ENCODE measurements around the gene LSM14B.
A peak's percentile ranks its signal among the peaks of the same experiment; 100 is the strongest.

LSM14B gene

GRCh38 chr20:62120365-62120762 is 1.9 kb upstream of the LSM14B start:
- Histone ChIP-seq H3K27ac (ENCODE audit: low read depth, low read length, poor library complexity, severe bottlenecking) (no peak overlapping the region), H3K9me3 (ENCODE audit: low read length) (no peaks in the 10 kb centered on the region), H4K20me1 (ENCODE audit: insufficient read depth, low read length) (no peaks in the 10 kb centered on the region), H3K4me3 (ENCODE audit: low read depth, low read length, poor library complexity, severe bottlenecking) (no peak overlapping the region), H3K79me2 (ENCODE audit: insufficient read depth, low read length) (no peaks in the 10 kb centered on the region), H3K36me3 (ENCODE audit: insufficient read depth, low read length) (peaks cover 15% of the 10 kb centered on the region; the same call in 1 of the 2 replicates), H3K4me1 (ENCODE audit: insufficient read depth, low read length, severe bottlenecking) (peaks cover 20% of the 10 kb centered on the region), H3K9ac (ENCODE audit: low read length) (no peak overlapping the region), H3K4me2 (ENCODE audit: low read length) (no peak overlapping the region), H2AFZ (ENCODE audit: low read length) (no peak overlapping the region), H3K9me2 (ENCODE audit: low read depth, low read length) (no peaks in the 10 kb centered on the region), H3F3A (ENCODE audit: insufficient read depth, low read length) (no peaks in the 10 kb centered on the region), H3K27me3 (ENCODE audit: insufficient read depth, low read length) (peaks cover 11% of the 10 kb centered on the region; the same call in 1 of the 2 replicates)
- TF ChIP-seq CTCF (IDR thresholded peaks at IDR 0.05; ENCODE audit: low read length): no peak
- no peak for TF ChIP-seq EZH2 (IDR thresholded peaks at IDR 0.05; ENCODE audit: borderline replicate concordance, low read length)

- H3K4me2 ChIP-seq (ENCODE audit: low read length): peak overlapping the region; percentile 82
- no peaks in the 10 kb centered on the region for H3K9me2 ChIP-seq (ENCODE audit: low read depth, low read length)
- H3K27me3 ChIP-seq (ENCODE audit: insufficient read depth, low read length): peaks cover 11% of the 10 kb centered on the region; the same call in 1 of the 2 replicates
- peak overlapping the region; percentile 72; the same call in 1 of the 2 replicates for H2AFZ ChIP-seq (ENCODE audit: low read length)
- peaks cover 23% of the 10 kb centered on the region for H3K36me3 ChIP-seq (ENCODE audit: insufficient read depth, low read length)
- peak overlapping the region; percentile 67 for H3K9ac ChIP-seq (ENCODE audit: low read length)
- peak overlapping the region; percentile 74 for H3K4me3 ChIP-seq (ENCODE audit: low read depth, low read length, poor library complexity, severe bottlenecking)
- no peak overlapping the region for H3K27ac ChIP-seq (ENCODE audit: low read depth, low read length, poor library complexity, severe bottlenecking)
- no peaks in the 10 kb centered on the region for H3F3A ChIP-seq (ENCODE audit: insufficient read depth, low read length)
- no peaks in the 10 kb centered on the region for H4K20me1 ChIP-seq (ENCODE audit: insufficient read depth, low read length)
- H3K4me1 ChIP-seq (ENCODE audit: insufficient read depth, low read length, severe bottlenecking): peaks cover 20% of the 10 kb centered on the region
- no peaks in the 10 kb centered on the region for H3K79me2 ChIP-seq (ENCODE audit: insufficient read depth, low read length)
- no peaks in the 10 kb centered on the region for H3K9me3 ChIP-seq (ENCODE audit: low read length)
- no peak for TF ChIP-seq CTCF (IDR thresholded peaks at IDR 0.05; ENCODE audit: low read length)
- no peak for TF ChIP-seq EZH2 (IDR thresholded peaks at IDR 0.05; ENCODE audit: borderline replicate concordance, low read length)
These were observed 1.1 kb upstream of the LSM14B start for GRCh38 chr20:62120990-62121775.

- Histone ChIP-seq H4K20me1 (ENCODE audit: insufficient read depth, low read length) (no peaks in the 10 kb centered on the region), H3K9me2 (ENCODE audit: low read depth, low read length) (no peaks in the 10 kb centered on the region), H3K9ac (ENCODE audit: low read length) (peak overlapping the region; percentile 69), H3K9me3 (ENCODE audit: low read length) (no peaks in the 10 kb centered on the region), H3K4me3 (ENCODE audit: low read depth, low read length, poor library complexity, severe bottlenecking) (peak overlapping the region; percentile 72), H3K27ac (ENCODE audit: low read depth, low read length, poor library complexity, severe bottlenecking) (no peak overlapping the region), H3K27me3 (ENCODE audit: insufficient read depth, low read length) (no peaks in the 10 kb centered on the region), H3F3A (ENCODE audit: insufficient read depth, low read length) (no peaks in the 10 kb centered on the region), H3K4me1 (ENCODE audit: insufficient read depth, low read length, severe bottlenecking) (peaks cover 20% of the 10 kb centered on the region), H3K79me2 (ENCODE audit: insufficient read depth, low read length) (no peaks in the 10 kb centered on the region), H3K36me3 (ENCODE audit: insufficient read depth, low read length) (peaks cover 40% of the 10 kb centered on the region), H3K4me2 (ENCODE audit: low read length) (peak overlapping the region; percentile 79), H2AFZ (ENCODE audit: low read length) (no peak overlapping the region)
- TF ChIP-seq EZH2 (IDR thresholded peaks at IDR 0.05; ENCODE audit: borderline replicate concordance, low read length) (no peak), CTCF (IDR thresholded peaks at IDR 0.05; ENCODE audit: low read length) (no peak)
These were observed 577 bp downstream of the LSM14B start for GRCh38 chr20:62122654-62123449.

All from OCI-LY1 (cell line).